Neuron (in vitro differentiated cells): ENCODE data around the gene TGM5.
"Not testable (repeated sequence)": the region's sequence is repeated elsewhere in the genome, so short reads cannot be mapped to it uniquely, and the experiment has no call there.

Experiments used
- H2AFZ ChIP-seq: one replicate; pipeline ENCODE4 v1.6.1; 2013; ENCODE audit warnings: low read depth, mild to moderate bottlenecking, inconsistent platforms, low read length, moderate library complexity
- H3K27me3 ChIP-seq: one replicate; pipeline ENCODE4 v1.6.1; 2013; ENCODE audit warnings: low read length; ENCODE audit not compliant: insufficient read depth
- H3K36me3 ChIP-seq: one replicate; pipeline ENCODE4 v1.6.1; 2013; ENCODE audit warnings: low read length; ENCODE audit not compliant: insufficient read depth
- H3K4me1 ChIP-seq: one replicate; pipeline ENCODE4 v1.6.1; 2013; ENCODE audit warnings: low read length; ENCODE audit not compliant: insufficient read depth
- H3K4me3 ChIP-seq: 2 replicates; pipeline ENCODE4 v1.5.1; 2013; ENCODE audit warnings: mild to moderate bottlenecking, low read length, moderate library complexity
- H3K9me3 ChIP-seq: one replicate; pipeline ENCODE4 v1.6.1; 2013; ENCODE audit warnings: low read length

The TGM5 gene, protein sequence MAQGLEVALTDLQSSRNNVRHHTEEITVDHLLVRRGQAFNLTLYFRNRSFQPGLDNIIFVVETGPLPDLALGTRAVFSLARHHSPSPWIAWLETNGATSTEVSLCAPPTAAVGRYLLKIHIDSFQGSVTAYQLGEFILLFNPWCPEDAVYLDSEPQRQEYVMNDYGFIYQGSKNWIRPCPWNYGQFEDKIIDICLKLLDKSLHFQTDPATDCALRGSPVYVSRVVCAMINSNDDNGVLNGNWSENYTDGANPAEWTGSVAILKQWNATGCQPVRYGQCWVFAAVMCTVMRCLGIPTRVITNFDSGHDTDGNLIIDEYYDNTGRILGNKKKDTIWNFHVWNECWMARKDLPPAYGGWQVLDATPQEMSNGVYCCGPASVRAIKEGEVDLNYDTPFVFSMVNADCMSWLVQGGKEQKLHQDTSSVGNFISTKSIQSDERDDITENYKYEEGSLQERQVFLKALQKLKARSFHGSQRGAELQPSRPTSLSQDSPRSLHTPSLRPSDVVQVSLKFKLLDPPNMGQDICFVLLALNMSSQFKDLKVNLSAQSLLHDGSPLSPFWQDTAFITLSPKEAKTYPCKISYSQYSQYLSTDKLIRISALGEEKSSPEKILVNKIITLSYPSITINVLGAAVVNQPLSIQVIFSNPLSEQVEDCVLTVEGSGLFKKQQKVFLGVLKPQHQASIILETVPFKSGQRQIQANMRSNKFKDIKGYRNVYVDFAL

DNA sequence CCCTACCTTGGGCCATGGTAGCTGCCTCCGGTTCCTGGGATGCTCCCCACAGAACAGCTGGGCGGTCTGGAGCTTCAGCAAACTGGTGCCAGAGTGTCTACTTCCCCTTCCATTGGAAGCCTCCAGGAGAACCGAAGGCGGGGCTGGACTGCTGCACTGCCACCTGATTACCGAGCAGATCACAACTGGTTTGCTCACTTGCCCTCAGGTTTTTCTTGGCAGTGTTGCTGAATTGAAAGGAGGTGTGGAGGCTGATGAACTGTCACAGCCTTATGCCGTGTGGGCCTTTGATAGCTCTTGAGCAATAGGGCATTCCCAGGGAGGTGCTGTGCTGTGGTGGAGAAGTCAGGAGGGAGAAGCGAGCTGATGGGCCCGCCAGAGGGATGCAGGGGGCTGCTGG, at the start of gene TGM5:
TGM5 (minus strand) TSS at position 95 of the 400 bp plus-strand sequence; CDS start at position 16, 79 bp downstream.
- peaks cover 8% of the 10 kb centered on the region for H3K27me3 ChIP-seq
- no peaks in the 10 kb centered on the region for H3K4me1 ChIP-seq
- no peaks in the 10 kb centered on the region for H3K9me3 ChIP-seq
- H2AFZ ChIP-seq: no peak within 1 kb of the TSS
- H3K36me3 ChIP-seq: no peaks in the 10 kb centered on the region
- H3K4me3 ChIP-seq: no peak within 1 kb of the TSS

DNA sequence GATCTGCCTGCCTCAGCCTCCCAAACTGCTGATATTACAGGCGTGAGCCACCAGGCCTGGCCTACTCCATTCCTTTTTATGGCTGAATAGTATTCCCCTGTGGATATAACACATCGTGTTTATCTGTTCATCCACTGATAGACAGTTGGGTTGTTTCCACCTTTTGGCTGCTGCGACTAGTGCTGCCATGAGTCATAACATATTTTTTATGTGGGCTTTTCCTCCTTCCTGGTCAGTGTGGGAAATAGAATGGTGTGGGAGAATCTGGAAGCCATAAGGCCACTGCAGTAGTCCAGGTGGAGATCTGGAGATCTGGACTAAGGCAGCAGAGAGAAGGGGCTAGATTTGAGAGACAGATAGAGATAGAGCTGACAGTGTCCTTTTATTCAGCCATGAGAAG, 47.4 kb upstream of the TGM5 start:
- peaks cover 9% of the 10 kb centered on the region for H3K27me3 ChIP-seq
- no peaks in the 10 kb centered on the region for H3K9me3 ChIP-seq
- no peaks in the 10 kb centered on the region for H3K36me3 ChIP-seq
- H3K4me1 ChIP-seq: peaks cover 3% of the 10 kb centered on the region
- H3K4me3 ChIP-seq: no peak overlapping the region
- no peak overlapping the region for H2AFZ ChIP-seq

DNA sequence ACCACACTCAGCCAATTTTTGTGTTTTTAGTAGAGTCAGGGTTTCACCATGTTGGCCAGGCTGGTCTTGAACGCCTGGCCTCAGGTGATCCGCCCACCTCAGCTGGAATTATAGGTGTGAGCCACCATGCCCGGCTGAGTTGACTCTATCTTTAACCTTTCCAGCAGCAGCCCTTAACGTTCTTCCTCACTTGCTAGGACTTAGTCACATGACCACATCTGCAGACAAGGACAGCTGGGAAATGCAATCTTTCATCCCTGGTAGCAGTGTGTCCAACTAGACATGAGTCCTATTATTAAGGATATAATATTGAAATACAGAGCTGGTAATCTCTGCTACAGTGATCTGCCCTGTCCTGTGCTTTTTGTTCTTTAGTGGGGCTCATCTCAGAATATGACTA, 45.6 kb upstream of the TGM5 start:
- H3K4me3 ChIP-seq: no peak overlapping the region
- peaks cover 13% of the 10 kb centered on the region for H3K27me3 ChIP-seq
- no peaks in the 10 kb centered on the region for H3K9me3 ChIP-seq
- H3K4me1 ChIP-seq: no peaks in the 10 kb centered on the region
- no peak overlapping the region for H2AFZ ChIP-seq
- H3K36me3 ChIP-seq: no peaks in the 10 kb centered on the region

DNA sequence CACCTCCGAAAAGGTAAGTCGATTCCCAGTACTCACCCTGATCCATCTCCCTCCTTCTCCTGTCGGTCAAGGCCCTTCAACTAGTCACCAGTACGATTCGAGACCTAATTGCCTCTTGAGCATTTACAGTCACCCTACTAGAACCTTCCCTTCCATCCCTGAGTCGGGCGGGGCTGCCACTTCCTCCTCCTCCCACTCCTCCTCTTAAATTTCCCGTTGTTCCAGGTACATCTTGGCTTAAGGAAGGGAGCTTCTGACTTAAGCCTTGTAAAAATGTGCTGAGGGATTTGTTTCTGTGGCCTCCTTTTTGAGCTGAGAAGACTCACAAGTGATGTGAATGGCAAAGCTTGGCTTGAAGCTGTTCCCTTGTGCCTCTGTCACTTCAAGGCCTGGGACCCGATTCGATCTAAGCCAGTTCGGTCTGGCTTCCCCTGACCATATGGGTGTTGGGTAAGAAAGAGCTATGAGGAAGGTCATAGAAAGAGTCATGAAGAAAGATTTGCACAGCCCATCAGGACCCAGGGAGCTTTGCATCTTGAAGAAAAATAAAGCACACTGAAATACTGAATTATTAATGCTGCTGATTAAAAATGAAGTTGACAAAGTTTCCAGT, 35.6 kb upstream of the TGM5 start, which contains the start of gene TGM7:
TGM7 (minus strand) TSS at position 51 of the 613 bp plus-strand sequence.
- H2AFZ ChIP-seq: no peak within 1 kb of the TSS
- H3K9me3 ChIP-seq: no peaks in the 10 kb centered on the region
- no peaks in the 10 kb centered on the region for H3K4me1 ChIP-seq
- no peak within 1 kb of the TSS for H3K4me3 ChIP-seq
- H3K36me3 ChIP-seq: no peaks in the 10 kb centered on the region
- H3K27me3 ChIP-seq: peaks cover 5% of the 10 kb centered on the region

DNA sequence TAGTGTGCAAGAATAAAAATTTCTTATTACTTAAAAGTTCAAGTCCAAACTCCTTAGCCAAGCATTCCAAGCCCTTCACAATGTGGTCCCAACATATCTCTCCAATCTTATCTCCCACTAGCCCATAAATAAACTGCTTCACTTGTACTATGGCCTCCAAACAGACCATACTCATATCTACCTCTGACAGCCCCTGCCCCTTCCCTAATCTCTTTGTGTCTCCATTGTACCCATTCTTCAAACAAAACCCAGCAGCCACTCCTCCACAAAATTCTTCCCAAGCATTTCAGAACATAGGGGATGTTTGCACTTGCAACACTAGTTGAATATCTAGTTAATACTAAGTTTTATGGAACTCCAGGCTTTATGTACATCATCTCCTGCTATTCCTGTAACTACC, 33.2 kb upstream of the TGM5 start:
- no peak overlapping the region for H2AFZ ChIP-seq
- peaks cover 6% of the 10 kb centered on the region for H3K4me1 ChIP-seq
- no peak overlapping the region for H3K4me3 ChIP-seq
- H3K36me3 ChIP-seq: no peaks in the 10 kb centered on the region
- no peaks in the 10 kb centered on the region for H3K9me3 ChIP-seq
- H3K27me3 ChIP-seq: peaks cover 2% of the 10 kb centered on the region

DNA sequence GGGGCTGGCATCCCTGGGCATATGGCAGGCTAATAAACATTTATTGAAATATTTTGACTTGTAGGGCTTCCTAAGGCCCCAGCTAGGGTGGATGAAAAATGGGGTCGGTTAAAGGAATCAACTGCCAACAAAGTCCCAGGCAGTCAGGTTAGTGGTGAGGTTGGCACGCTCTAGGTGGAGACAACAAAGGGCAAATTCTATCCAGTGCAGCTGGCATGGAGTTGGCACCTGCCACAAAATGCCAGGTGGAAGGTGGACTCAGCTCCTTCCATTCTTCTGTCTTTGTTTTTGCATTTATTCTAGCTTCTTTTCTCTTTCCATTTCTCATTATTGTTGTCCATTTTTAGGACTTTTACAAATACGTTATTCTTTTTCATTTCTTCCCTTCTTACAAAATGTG, 32.7 kb upstream of the TGM5 start:
- no peaks in the 10 kb centered on the region for H3K36me3 ChIP-seq
- peaks cover 7% of the 10 kb centered on the region for H3K27me3 ChIP-seq
- H3K4me3 ChIP-seq: no peak overlapping the region
- peaks cover 6% of the 10 kb centered on the region for H3K4me1 ChIP-seq
- no peak overlapping the region for H2AFZ ChIP-seq
- H3K9me3 ChIP-seq: no peaks in the 10 kb centered on the region

DNA sequence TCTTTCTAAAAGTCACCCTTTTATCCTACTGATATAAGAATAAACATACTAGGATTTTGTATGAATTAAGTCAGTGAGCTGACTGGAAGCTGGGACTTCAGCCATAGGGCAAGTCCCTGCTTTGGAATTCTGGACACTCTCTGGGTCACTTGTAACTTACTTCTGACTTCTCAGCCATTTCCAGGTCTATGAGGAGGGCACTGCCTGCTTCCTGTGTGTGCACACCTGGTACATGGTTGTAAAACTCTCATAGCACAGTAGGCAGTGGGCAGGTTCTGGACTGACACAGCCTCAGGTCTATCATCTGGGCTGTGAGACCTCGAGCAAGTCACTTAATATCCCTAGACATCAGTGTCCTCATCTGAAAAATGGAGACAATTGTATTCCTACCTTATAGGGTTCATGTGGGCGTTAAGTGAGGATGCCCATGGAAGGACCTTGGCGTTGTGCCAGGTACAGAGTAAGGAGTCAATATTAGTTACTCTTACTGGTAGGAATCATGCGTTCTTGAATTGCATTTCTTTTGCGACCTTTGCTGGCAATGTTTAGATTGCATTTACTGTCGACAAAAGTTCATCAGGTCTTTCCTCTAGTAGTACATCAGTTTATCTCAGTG, 27.5 kb upstream of the TGM5 start:
- Histone ChIP-seq H2AFZ (no peak overlapping the region), H3K36me3 (no peaks in the 10 kb centered on the region), H3K27me3 (peaks cover 25% of the 10 kb centered on the region), H3K4me3 (no peak overlapping the region), H3K9me3 (no peaks in the 10 kb centered on the region), H3K4me1 (peaks cover 6% of the 10 kb centered on the region)

DNA sequence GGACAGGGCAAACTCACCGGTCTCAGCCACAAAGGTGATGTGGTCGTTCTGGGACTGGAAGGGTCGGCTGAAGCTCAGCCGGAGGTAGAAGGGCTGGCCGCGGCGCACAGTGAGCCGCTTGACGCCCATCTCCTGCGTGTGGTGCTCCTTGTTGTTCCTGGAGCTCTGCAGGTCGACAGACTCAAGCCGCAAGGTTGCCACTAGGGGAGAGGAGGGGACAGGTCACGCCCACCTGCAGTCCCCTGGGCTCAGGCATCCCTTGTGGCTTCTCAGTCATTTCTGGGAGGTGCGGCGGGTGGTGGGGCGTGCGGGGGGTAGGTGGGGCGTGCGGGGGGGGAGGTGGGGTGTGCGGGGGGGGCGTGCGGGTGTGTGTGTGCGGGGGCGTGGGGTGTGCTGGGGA, 26.7 kb upstream of the TGM5 start:
- no peaks in the 10 kb centered on the region for H3K9me3 ChIP-seq
- H3K4me3 ChIP-seq: no peak overlapping the region
- peaks cover 25% of the 10 kb centered on the region for H3K27me3 ChIP-seq
- H2AFZ ChIP-seq: no peak overlapping the region
- peaks cover 6% of the 10 kb centered on the region for H3K4me1 ChIP-seq
- no peaks in the 10 kb centered on the region for H3K36me3 ChIP-seq

DNA sequence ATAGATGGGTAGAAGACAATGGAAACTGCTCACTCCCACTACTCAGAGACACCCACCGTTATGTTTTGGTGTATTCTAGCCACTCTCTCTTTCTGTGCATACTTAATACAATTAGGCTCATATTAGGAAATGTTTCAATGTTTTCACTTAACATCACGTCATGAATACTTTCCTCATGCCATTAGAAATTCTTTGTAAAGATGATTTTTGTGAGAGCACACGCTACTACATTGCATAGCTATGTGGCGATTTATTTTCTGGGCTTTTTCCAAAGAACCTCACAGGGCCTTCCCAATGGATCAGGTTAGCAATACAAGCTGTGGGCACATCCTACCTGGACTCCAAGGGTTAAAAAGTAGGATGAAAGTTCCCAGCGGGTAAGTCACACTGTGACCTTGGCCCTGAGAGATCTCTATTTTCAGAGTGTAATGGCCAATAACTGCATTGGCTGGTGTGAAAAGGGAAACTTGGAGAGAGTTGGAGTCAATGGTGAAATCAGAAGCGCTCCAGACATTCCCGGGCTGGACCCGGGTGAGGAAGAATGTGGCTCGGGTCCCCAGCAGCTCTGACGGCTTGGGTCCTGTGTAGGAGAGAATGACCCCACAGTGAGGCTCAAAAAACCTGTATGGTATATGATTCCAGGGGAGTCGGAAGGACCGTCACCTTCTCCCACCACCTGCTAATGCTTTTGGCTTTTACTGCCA, 25.8 kb upstream of the TGM5 start:
- Histone ChIP-seq H3K36me3 (no peaks in the 10 kb centered on the region), H3K9me3 (no peaks in the 10 kb centered on the region), H2AFZ (no peak overlapping the region), H3K27me3 (peaks cover 25% of the 10 kb centered on the region), H3K4me3 (no peak overlapping the region), H3K4me1 (peaks cover 6% of the 10 kb centered on the region)

DNA sequence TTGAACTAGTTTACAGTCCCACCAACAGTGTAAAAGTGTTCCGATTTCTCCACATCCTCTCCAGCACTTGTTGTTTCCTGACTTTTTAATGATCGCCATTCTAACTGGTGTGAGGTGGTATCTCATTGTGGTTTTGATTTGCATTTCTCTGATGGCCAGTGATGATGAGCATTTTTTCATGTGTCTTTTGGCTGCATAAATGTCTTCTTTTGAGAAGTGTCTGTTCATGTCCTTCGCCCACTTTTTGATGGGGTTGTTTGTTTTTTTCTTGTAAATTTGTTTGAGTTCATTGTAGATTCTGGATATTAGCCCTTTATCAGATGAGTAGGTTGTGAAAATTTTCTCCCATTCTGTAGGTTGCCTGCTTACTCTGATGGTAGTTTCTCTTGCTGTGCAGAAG, 22.9 kb upstream of the TGM5 start:
- H3K4me1 ChIP-seq, H3K9me3 ChIP-seq, H3K36me3 ChIP-seq, H2AFZ ChIP-seq, H3K4me3 ChIP-seq: not testable (repeated sequence)
- H3K27me3 ChIP-seq: peaks cover 32% of the 10 kb centered on the region

DNA sequence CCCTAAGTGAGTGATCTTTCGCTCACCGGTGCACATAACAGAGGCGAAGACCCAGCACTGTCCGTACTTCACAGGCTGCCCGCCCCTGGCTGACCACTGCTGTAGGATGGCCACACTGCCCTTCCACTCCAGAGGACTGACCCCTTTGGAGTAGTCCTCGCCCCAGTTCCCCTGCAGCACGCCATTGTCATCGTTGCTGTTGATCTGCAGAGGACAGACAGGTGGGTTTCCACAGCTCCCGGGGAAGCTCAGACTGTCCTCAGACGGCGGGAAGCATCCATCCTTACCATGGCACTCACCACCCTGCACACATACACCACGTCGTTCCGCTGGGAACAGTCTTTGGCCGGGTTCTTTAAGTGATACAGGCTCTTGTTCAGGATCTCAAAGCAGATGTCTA, 20.5 kb upstream of the TGM5 start:
- Histone ChIP-seq H3K4me3 (no peak overlapping the region), H3K9me3 (no peaks in the 10 kb centered on the region), H3K27me3 (peaks cover 16% of the 10 kb centered on the region), H3K36me3 (no peaks in the 10 kb centered on the region), H2AFZ (no peak overlapping the region), H3K4me1 (no peaks in the 10 kb centered on the region)

DNA sequence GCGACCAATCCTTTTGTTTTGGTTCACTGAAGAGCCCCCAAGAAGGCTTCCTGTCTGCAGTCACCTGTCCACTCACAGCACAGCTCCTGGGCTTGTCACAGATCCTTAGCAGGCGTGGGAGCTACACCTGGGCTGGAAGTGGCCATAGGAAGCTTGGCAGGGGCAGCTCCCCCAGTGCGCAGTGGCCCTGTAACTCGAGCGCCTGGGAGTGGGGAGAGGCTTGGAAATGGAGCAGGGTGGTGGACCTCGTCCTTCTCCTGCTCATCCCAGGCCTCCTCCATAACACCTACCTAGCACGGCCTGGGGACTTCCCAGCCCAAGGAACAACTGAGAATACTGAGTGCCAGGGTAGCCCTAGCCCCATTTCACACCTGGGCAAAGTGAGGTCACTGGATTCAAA, 19.3 kb upstream of the TGM5 start:
- Histone ChIP-seq H3K27me3 (peaks cover 11% of the 10 kb centered on the region), H3K4me3 (no peak overlapping the region), H3K36me3 (no peaks in the 10 kb centered on the region), H3K9me3 (no peaks in the 10 kb centered on the region), H2AFZ (no peak overlapping the region), H3K4me1 (no peaks in the 10 kb centered on the region)
